HG03432 (cell line): ENCODE results near the gene ANKRD10.

Experiments used
- ATAC-seq: cut with Tn5 transposase; IDR thresholded peaks from one replicate; pipeline ENCODE4 v1.9.1; 2021; ENCODE audit warnings: mild to moderate bottlenecking, moderate library complexity; ENCODE audit not compliant: unreplicated experiment

The ANKRD10 gene

DNA sequence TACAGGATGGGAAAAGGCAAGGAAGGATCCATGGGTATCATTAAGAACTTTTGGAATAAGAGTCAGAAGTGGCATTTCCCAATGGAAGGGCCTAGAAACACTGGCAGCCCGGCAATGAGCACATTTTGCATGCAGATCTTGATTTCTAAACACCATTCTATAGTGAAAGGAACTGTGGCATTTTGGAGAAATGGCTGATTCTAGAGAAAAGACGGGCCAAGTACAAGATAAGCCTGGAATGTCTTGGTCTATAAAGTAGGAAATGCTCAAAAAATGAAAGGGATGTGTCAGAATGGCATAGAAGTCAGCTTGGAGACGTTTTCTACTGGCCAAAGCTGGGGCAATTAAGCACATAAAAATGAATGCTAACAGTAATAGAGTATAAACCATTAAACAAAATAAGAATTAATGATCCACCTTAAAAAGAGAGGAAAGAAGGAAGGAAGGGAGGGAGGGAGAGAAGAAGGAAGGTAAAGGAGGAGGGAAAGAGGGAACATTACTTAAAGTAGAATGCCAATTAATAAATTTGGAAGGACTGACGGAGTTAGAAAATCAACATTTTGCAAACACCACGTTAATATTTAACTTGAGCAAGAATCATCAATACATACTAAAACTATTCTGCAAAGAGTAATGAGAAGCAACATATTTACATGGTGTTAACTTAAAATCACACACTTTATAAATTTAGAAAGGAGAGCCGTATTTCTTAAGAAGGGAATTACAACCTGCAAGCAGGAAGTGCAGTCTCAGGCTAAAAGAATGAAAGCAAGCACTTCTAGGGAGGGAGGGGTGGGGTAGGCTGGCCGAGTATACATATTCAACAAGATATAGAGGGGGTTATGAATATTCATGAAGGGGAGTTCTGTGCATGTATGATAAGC is 78.9 kb downstream of the ANKRD10 start:
- ATAC-seq, result no peak

DNA sequence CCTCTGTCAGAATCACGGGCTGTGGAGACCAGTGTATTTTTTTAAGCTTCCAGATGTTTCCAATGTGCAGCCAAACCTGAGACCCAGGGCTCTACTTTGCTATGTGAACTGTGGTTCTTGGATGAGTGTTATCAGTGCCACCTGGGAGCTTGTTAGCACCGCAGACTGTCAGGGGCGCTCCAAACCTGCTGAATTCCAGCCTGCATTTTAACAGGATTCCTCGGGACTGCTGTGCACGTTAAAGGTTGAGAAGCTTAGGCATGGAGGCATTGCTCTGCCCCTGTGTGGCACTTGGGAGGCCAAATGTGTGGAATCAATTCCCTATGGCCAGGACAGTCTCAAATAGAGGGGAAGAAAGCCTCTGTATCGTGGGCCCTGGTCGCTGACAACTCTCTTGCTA is 80.3 kb downstream of the ANKRD10 start:
- no peak for ATAC-seq

DNA sequence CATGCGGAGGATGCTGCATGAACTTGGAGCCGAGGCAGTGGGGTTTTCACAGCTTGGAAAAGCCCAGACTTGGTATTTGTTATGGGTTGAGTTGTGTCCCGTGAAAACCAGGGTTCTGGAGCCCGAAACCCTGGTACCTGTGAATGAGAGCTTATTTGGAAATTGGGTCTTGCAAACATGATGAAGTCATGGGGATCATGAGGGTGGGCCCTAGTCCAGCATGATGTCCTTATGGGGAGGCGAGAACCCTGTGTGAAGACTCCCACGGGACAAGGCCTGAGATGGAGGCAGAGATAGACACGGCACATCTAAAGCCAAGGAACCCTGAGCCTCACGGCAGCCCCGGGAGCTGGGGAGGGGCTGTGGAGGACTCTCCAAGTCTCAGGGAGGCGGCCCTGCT is 82.3 kb downstream of the ANKRD10 start:
- no peak for ATAC-seq

DNA sequence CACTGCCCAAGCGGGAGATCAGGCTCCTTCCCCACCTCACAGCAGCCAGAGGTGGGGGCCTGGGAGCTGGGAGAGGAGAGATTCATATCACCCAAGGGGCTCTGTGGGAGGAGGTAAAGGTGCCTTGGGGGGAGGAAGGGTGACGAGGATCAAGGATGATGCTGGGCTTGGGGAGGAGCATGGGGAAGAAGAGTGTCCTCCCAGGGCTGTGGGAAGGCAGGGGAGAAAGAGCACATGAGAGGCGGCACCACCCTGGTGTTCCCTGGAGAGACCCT is 82.7 kb downstream of the ANKRD10 start:
- ATAC-seq, result no peak

DNA sequence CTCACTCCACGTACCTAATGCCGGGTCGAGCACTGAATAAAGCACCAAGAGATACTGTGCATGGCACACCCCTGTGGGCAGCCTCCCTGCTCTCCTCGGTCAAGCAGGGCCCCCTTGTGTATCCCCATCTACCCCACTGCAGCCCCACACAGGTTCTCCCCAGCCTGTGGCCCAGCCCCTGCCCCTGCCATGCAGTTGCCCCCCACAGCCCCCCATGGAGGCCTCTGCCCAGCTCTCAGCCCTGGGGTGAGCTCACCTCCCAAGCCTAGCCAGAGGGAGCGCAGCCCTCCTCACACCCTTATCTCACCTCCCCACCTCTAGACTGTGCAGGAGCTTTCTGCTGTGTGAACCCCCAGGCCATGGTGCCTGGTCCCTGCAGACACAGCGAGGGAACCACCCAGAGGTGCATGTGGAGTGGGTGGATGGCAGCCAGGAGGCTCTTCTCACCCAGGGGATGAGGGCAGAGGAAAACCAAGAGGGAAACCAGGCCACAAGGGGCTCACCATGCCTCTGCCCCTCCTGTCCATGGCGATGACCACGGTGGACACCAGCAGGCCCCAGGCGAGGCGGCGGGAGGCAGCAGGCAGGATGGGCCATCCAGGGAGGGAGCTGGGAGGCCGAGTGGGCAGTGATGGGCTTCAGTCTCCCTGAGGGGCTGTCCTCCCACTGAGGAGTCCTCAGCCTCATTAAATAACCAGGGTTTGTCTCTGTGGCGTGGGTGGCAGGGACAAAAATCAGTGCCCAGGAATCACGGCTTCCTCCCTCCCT is 83.2 kb downstream of the ANKRD10 start:
- no peak for ATAC-seq

DNA sequence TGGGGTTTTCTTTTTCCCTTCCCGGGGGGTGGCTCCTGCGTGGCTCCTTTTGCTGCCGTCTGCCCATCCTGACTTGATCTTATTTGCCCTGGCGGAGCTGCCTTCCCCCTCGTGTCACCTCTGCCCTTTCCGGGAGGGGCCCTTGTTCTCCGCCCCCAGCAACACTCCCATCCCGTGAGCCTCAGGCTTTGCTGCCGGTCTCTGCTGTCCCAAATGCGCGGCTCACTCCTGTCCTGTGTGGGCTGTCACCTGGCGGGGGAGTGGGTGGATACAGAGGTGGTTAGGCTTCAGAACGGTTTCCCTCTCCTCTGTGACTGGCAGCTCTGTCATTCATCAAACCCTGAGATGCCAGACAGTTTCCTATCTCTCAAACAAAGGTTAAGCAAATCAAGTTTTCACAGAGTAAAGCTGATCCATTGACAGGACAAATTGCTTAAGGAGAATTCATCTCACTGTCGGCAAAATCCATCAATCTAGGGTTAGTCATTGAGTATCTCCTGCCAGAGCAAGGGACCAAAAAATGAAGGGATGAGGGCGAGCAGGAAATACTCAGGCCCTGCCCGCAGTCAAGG is 84.0 kb downstream of the ANKRD10 start:
- no peak for ATAC-seq

DNA sequence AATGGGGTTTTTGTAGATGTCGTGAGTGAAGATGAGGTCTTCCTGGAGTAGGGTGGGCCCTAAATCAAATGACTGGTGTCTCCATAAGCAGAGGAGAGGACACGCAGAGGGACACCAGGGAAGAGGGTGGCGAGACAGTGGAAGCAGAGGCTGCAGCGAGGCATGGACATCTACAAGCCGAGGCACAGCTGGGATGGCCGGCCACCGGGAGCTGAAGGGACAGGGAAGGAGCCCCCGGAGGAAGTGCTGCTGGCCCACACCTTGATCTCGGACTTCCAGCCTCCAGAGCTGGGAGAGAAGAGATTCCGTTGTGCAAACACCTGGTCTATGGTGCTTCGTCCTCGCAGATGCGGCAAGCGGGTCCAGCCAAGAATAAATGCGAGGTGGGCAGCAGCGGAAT is 84.5 kb downstream of the ANKRD10 start:
- no peak for ATAC-seq

DNA sequence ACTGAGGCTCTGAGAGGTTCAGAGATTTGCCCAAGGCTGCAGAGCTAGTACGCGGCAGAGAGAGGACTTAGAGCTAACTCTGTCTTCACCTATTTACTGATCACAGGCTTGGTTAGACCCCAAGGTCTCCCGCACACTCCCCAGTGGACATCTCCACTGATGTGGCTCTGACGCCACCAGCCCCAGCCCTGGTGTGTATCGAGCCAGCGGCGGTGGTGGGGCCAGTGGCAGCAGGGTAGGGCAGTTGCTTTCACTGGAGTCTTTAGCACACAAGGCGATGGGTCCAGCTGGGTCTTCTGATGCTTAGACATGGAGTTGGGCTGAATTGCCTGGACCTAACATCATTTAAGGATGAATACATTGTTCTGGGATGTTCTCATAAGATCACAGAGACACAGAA is 85.4 kb downstream of the ANKRD10 start:
- ATAC-seq, result no peak

DNA sequence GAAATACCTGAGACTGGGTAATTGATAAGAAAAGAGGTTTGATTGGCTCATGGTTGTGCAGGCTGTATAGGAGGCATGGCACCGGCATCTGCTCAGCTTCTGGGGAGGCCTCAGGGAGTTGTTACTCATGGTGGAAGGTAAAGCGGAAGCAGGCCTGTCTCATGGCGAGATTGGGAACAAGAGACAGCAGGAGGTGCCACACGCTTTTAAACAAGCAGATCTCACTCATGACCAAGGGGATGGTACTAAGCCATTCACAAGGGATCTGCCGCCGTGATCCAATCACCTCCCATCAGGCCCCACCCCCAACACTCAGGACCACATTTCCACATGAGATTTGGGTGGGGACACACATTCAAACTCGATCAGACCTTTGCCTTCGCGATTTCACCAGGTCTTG is 86.2 kb downstream of the ANKRD10 start:
- no peak for ATAC-seq
